HepG2 (cell line): ENCODE data around the gene MTR. TPM values are rescaled to one million over a fixed set of nuclear protein-coding genes. Genes with fewer than 3 reads are reported as not detected.
A peak's percentile ranks its signal among the peaks of the same experiment; 100 is the strongest.
"Not testable (repeated sequence)": the region's sequence is repeated elsewhere in the genome, so short reads cannot be mapped to it uniquely, and the experiment has no call there.

Experiments used
- ATAC-seq: fragments of 200-7000 bp; cut with Tn5 transposase; 3 replicates; pipeline ENCODE4 v1.9.1; 2020; ENCODE audit warnings: mild to moderate bottlenecking, moderate library complexity
- BruUV-seq: library from RNA; stranded (reverse); fragments of 400-500 nt; replicated peaks from 2 replicates; lab custom pipeline; 2021; lab: Mats Ljungman, UMichigan
- CTCF ChIA-PET: fragments of 300-600 bp; formaldehyde crosslinking; extraction: SDS; loops from one replicate; lab custom pipeline; 2021; ENCODE audit warnings: low total read pairs, inconsistent platforms, low intra/inter-chr PET ratio; lab: Yijun Ruan, JAX
- POLR2A ChIA-PET: fragments of 350-600 bp; sonication (Branson Sonifier 250); formaldehyde crosslinking; loops from one replicate; lab custom pipeline; 2020; ENCODE audit warnings: antibody characterized with exemption, inconsistent platforms; lab: Yijun Ruan, JAX
- DNase-seq: peaks from one replicate; pipeline ENCODE4 v3.0.0-alpha.2; 2015; ENCODE audit warnings: low spot score
- FAIRE-seq: peaks from 3 replicates; lab custom pipeline; 2011; peaks lifted over from hg19 to GRCh38; lab: Jason Lieb, UNC
- H2AFZ ChIP-seq: one replicate; pipeline ENCODE4 v1.6.1; 2011; ENCODE audit warnings: low read length, inconsistent platforms
- H3K27ac ChIP-seq: fragments of 300-600 bp; 3 replicates; pipeline ENCODE4 v1.8.0; 2011; ENCODE audit warnings: mixed run types, mild to moderate bottlenecking, mixed read lengths, low read length, inconsistent platforms; ENCODE audit not compliant: insufficient read depth; ENCODE audit errors: extremely low read length
- H3K27me3 ChIP-seq, 2 experiments: fragments of 200-600 bp in 1 of 2; 2 replicates in 1 of 2; 3 replicates in 1 of 2; pipeline versions ENCODE4 v1.6.0 to v1.8.0; 2011; ENCODE audit warnings: low read length in 2 of 2, mild to moderate bottlenecking in 2 of 2, moderate library complexity in 2 of 2, inconsistent platforms in 1 of 2; ENCODE audit not compliant: insufficient read depth in 2 of 2, control insufficient read depth in 1 of 2
- H3K36me3 ChIP-seq, 2 experiments: fragments of 200-600 bp in 1 of 2; replicated peaks in 1 of 2; 2 replicates in 1 of 2; 3 replicates in 1 of 2; pipeline versions ENCODE4 v1.5.1 to v1.8.0; 2011; ENCODE audit warnings: low read length in 2 of 2, inconsistent platforms in 1 of 2; ENCODE audit not compliant: insufficient read depth in 2 of 2, control insufficient read depth in 1 of 2
- H3K4me1 ChIP-seq: 2 replicates; pipeline ENCODE4 v1.5.1; 2012; ENCODE audit warnings: low read length, inconsistent platforms; ENCODE audit not compliant: insufficient read depth
- H3K4me2 ChIP-seq: 2 replicates; pipeline ENCODE4 v1.6.0; 2011; ENCODE audit warnings: low read depth, low read length, inconsistent platforms
- H3K4me3 ChIP-seq, 3 experiments: fragments of 200-600 bp in 1 of 3; sonication (generic), shearing (Covaris generic) in 1 of 3; replicated peaks in 1 of 3; 2 replicates each; pipeline ENCODE4 v1.5.1; 2011 to 2016; ENCODE audit warnings: low read length in 3 of 3, inconsistent platforms in 2 of 3, low read depth in 2 of 3, mild to moderate bottlenecking in 2 of 3, control low read depth in 1 of 3, mixed read lengths in 1 of 3; ENCODE audit not compliant: insufficient read depth in 1 of 3
- H3K79me2 ChIP-seq: one replicate; pipeline ENCODE4 v1.6.1; 2011; ENCODE audit warnings: low read length, inconsistent platforms; ENCODE audit not compliant: insufficient read depth
- H3K9ac ChIP-seq: 2 replicates; pipeline ENCODE4 v1.6.0; 2011; ENCODE audit warnings: mild to moderate bottlenecking, low read depth, low read length, inconsistent platforms; ENCODE audit not compliant: insufficient read depth
- H3K9me3 ChIP-seq: 2 replicates; pipeline ENCODE4 v1.5.1; 2012; ENCODE audit warnings: mild to moderate bottlenecking, low read length
- H4K20me1 ChIP-seq: 2 replicates; pipeline ENCODE4 v1.6.0; 2011; ENCODE audit warnings: inconsistent platforms, mild to moderate bottlenecking, low read length, moderate library complexity; ENCODE audit not compliant: insufficient read depth
- EEA1 ChIP-seq: sonication (generic); formaldehyde crosslinking; IDR thresholded peaks from 2 replicates; pipeline ENCODE4 v1.5.1; 2020; ENCODE audit warnings: mild to moderate bottlenecking, missing genetic modification reagents, borderline replicate concordance
- FOXM1 ChIP-seq: sonication (generic); formaldehyde crosslinking; IDR thresholded peaks from 2 replicates; pipeline ENCODE4 v1.5.0; 2020; ENCODE audit warnings: missing genetic modification reagents
- KMT2B ChIP-seq: IDR thresholded peaks from 2 replicates; pipeline ENCODE4 v1.6.1; 2016; ENCODE audit warnings: missing genetic modification reagents, missing compliant biosample characterization
- MAFK ChIP-seq, 2 experiments: IDR thresholded peaks in 1 of 2; conservative IDR thresholded peaks in 1 of 2; 2 replicates each; pipeline ENCODE4 v1.6.1; 2011; ENCODE audit warnings: improper control_type of control experiment in 2 of 2, low read length in 2 of 2
- MBD4 ChIP-seq: IDR thresholded peaks from 2 replicates; pipeline ENCODE4 v1.6.1; 2012; ENCODE audit warnings: low read length, inconsistent platforms, borderline replicate concordance
- RNF219 ChIP-seq: sonication (generic); formaldehyde crosslinking; IDR thresholded peaks from 2 replicates; pipeline ENCODE4 v1.5.0; 2020; ENCODE audit warnings: mild to moderate bottlenecking, missing genetic modification reagents
- SMAD1 ChIP-seq: sonication (generic); formaldehyde crosslinking; IDR thresholded peaks from 2 replicates; pipeline ENCODE4 v1.4.0; 2020; ENCODE audit warnings: missing genetic modification reagents, low read depth, mild to moderate bottlenecking, borderline replicate concordance
- SP2 ChIP-seq: sonication (generic); formaldehyde crosslinking; IDR thresholded peaks from 2 replicates; pipeline ENCODE4 v1.5.1; 2020; ENCODE audit warnings: mild to moderate bottlenecking, missing genetic modification reagents
- THAP11 ChIP-seq: IDR thresholded peaks from 2 replicates; pipeline ENCODE4 v1.6.1; 2016; ENCODE audit warnings: missing biosample characterization, missing genetic modification reagents
- ZNF234 ChIP-seq: sonication (generic); formaldehyde crosslinking; conservative IDR thresholded peaks from 2 replicates; pipeline ENCODE4 v1.5.1; 2020; ENCODE audit warnings: mild to moderate bottlenecking, missing genetic modification reagents
- ZNF552 ChIP-seq: sonication (generic); formaldehyde crosslinking; IDR thresholded peaks from 2 replicates; pipeline ENCODE4 v1.9.0; 2022; ENCODE audit warnings: missing genetic modification reagents, mild to moderate bottlenecking, borderline replicate concordance
- WGBS: methylation state at CpG from one replicate; pipeline ENCODE4 v1.1.6; 2017; ENCODE audit warnings: low lambda C conversion rate; 5-methylcytosine and 5-hydroxymethylcytosine counted together
- in situ Hi-C: cut with HindIII; loops from 2 replicates; pipeline ENCODE4 v1.10.0; 2017; ENCODE audit warnings: low pct_unique_long_range_greater_than_20kb; ENCODE audit not compliant: extremely low pct_ligation_motif_present
- intact Hi-C: fragments of 100-400 bp; cut with micrococcal nuclease; formaldehyde crosslinking; loops from one replicate; pipeline ENCODE4 v1.10.0; 2022; ENCODE audit not compliant: unreplicated experiment
- polyA plus RNA-seq, 8 experiments: library from polyadenylated mRNA; depleted of rRNA in 3 of 8; stranded (reverse) in 7 of 8; unstranded in 1 of 8; fragments of >200 nt; fragmentation: Illumina TruSeq in 4 of 8; extraction: Trizol in 4 of 8; gene quantifications; 2 replicates each; pipeline versions ENCODE4 v1.2.1 to v1.2.3, GENCODE V29; 2011 to 2016; ENCODE audit warnings: low read depth in 4 of 8, missing spikeins in 1 of 8, mixed read lengths in 1 of 8; ENCODE audit not compliant: insufficient read depth in 1 of 8
- total RNA-seq, 5 experiments: library from RNA; depleted of rRNA; stranded (reverse); fragments of >200 nt; fragmentation: Illumina TruSeq; extraction: Trizol; gene quantifications; 2 replicates each; pipeline ENCODE4 v1.2.3, GENCODE V29; 2016; ENCODE audit warnings: low read depth in 1 of 5

The MTR gene
- total and polyA plus RNA-seq, 2 of the 13 experiments (the other 11 are each of a cell fraction or from before 2014, with no cell fraction given): 16.3 to 36.1 TPM

GRCh38 chr1:236911047-236911446 is 116.0 kb downstream of the MTR start:
- H3K9me3 ChIP-seq, BruUV-seq, H3K9ac ChIP-seq, H3K27ac ChIP-seq, H3K36me3 ChIP-seq, H3K27me3 ChIP-seq, H2AFZ ChIP-seq, ATAC-seq, H3K79me2 ChIP-seq, H3K4me1 ChIP-seq, POLR2A ChIA-PET, H3K4me3 ChIP-seq, DNase-seq, CTCF ChIA-PET, in situ Hi-C loops, intact Hi-C loops, FAIRE-seq, H3K4me2 ChIP-seq, H4K20me1 ChIP-seq: not testable (repeated sequence)
- 77% methylated on average over 7 of the region's 7 CpGs for WGBS
- TF ChIP-seq MAFK (conservative IDR thresholded peaks at IDR 0.05 in 1 of 2, IDR thresholded peaks at IDR 0.05 in 1 of 2; ENCODE audit: low read length in 2 of 2): peak in 1 of 2 experiments; percentile 51; a peak in 2 of 4 replicates

- no peak overlapping the region for H3K27ac ChIP-seq
- no peak overlapping the region for H3K9ac ChIP-seq
- ChIA-PET CTCF (no interaction called here), POLR2A (no interaction called here)
- no peak overlapping the region for H2AFZ ChIP-seq
- no peaks in the 10 kb centered on the region for H4K20me1 ChIP-seq
- no peaks in the 10 kb centered on the region; the same call in 1 of the 2 replicates for H3K9me3 ChIP-seq
- H3K4me3 ChIP-seq: no peak overlapping the region
- DNase-seq: no peak
- no peaks in the 10 kb centered on the region for H3K36me3 ChIP-seq
- in situ Hi-C loops: no loop called here
- H3K4me1 ChIP-seq: no peaks in the 10 kb centered on the region
- TF ChIP-seq ZNF552 (CRISPR knock-in tag) (no peak), FOXM1 (CRISPR knock-in tag) (no peak), SP2 (CRISPR knock-in tag) (no peak), KMT2B (CRISPR knock-in tag) (no peak), SMAD1 (no peak), ZNF234 (CRISPR knock-in tag) (no peak), RNF219 (no peak), THAP11 (CRISPR knock-in tag) (no peak), MBD4 (no peak), EEA1 (CRISPR knock-in tag) (no peak)
- BruUV-seq: no TSS peak
- ATAC-seq: no peak
- no peak for FAIRE-seq
- intact Hi-C loops: no loop called here
- no peaks in the 10 kb centered on the region for H3K27me3 ChIP-seq
- H3K4me2 ChIP-seq: no peak overlapping the region
- 0% methylated on average over 2 of the region's 2 CpGs for WGBS
- H3K79me2 ChIP-seq: no peaks in the 10 kb centered on the region
Measured at GRCh38 chr1:236913371-236914037, 118.4 kb downstream of the MTR start.
